SK-N-SH treated with all-trans-retinoic acid at 6 μM for 48 hours (cell line): Measurements from ENCODE around the gene CYLD.

ENCODE experiments used
- ATAC-seq: fragments of 200-7000 bp; cut with Tn5 transposase; 3 replicates; pipeline ENCODE4 v1.9.1; 2020; ENCODE audit warnings: mild to moderate bottlenecking, moderate library complexity
- ARNTL ChIP-seq: fragments of 450-650 bp; formaldehyde crosslinking; IDR thresholded peaks from 2 replicates; pipeline ENCODE4 v1.5.0; 2020; ENCODE audit warnings: low read depth, mild to moderate bottlenecking, moderate library complexity, borderline replicate concordance
- BACH2 ChIP-seq: fragments of 250-450 bp; sonication (Bioruptor Pico); IDR thresholded peaks from 2 replicates; pipeline ENCODE4 v1.9.0; 2021; ENCODE audit warnings: mild to moderate bottlenecking, borderline replicate concordance
- CSDC2 ChIP-seq: fragments of 250-450 bp; sonication (Bioruptor Pico); IDR thresholded peaks from 2 replicates; pipeline ENCODE4 v1.5.0; 2020; ENCODE audit warnings: mild to moderate bottlenecking, moderate library complexity
- CSRNP3 ChIP-seq: fragments of 250-450 bp; sonication (Bioruptor Pico); IDR thresholded peaks from 2 replicates; pipeline ENCODE4 v1.5.1; 2021; ENCODE audit warnings: mild to moderate bottlenecking, moderate library complexity
- ESRRG ChIP-seq: fragments of 250-450 bp; sonication (Bioruptor Pico); IDR thresholded peaks from 2 replicates; pipeline ENCODE4 v1.6.1; 2021; ENCODE audit warnings: mild to moderate bottlenecking
- GLIS3 ChIP-seq: fragments of 250-450 bp; sonication (Bioruptor Pico); IDR thresholded peaks from 2 replicates; pipeline ENCODE4 v1.5.0; 2020; ENCODE audit warnings: mild to moderate bottlenecking, moderate library complexity
- ISL1 ChIP-seq: fragments of 250-450 bp; sonication (Bioruptor Pico); IDR thresholded peaks from 2 replicates; pipeline ENCODE4 v2.1.2; 2022; ENCODE audit warnings: mild to moderate bottlenecking, moderate library complexity
- OSR1 ChIP-seq: fragments of 250-450 bp; sonication (Bioruptor Pico); IDR thresholded peaks from 2 replicates; pipeline ENCODE4 v1.8.0; 2022; ENCODE audit warnings: moderate library complexity, mild to moderate bottlenecking, inconsistent platforms
- PATZ1 ChIP-seq: fragments of 250-450 bp; sonication (Bioruptor Pico); IDR thresholded peaks from 2 replicates; pipeline ENCODE4 v1.8.0; 2020; ENCODE audit warnings: mild to moderate bottlenecking, moderate library complexity, borderline replicate concordance
- POU6F1 ChIP-seq: fragments of 250-450 bp; sonication (Bioruptor Pico); IDR thresholded peaks from 2 replicates; pipeline ENCODE4 v1.8.0; 2021; ENCODE audit warnings: low read depth, mild to moderate bottlenecking, moderate library complexity, borderline replicate concordance
- PPARA ChIP-seq: fragments of 250-450 bp; sonication (Bioruptor Pico); IDR thresholded peaks from 2 replicates; pipeline ENCODE4 v1.5.0; 2020; ENCODE audit warnings: mild to moderate bottlenecking, borderline replicate concordance
- RARB ChIP-seq: fragments of 250-450 bp; sonication (Bioruptor Pico); IDR thresholded peaks from 2 replicates; pipeline ENCODE4 v1.8.0; 2021; ENCODE audit warnings: mild to moderate bottlenecking, moderate library complexity
- SNAI2 ChIP-seq: fragments of 250-450 bp; sonication (Bioruptor Pico); IDR thresholded peaks from 2 replicates; pipeline ENCODE4 v1.5.0; 2020; ENCODE audit warnings: mild to moderate bottlenecking, moderate library complexity
- TCF4 ChIP-seq: fragments of 250-450 bp; sonication (Bioruptor Pico); IDR thresholded peaks from 2 replicates; pipeline ENCODE4 v1.8.0; 2021; ENCODE audit warnings: mild to moderate bottlenecking, moderate library complexity, borderline replicate concordance
- TOX ChIP-seq: fragments of 250-450 bp; sonication (Bioruptor Pico); IDR thresholded peaks from 2 replicates; pipeline ENCODE4 v1.8.0; 2021; ENCODE audit warnings: mild to moderate bottlenecking, moderate library complexity, borderline replicate concordance
- ZC3H10 ChIP-seq: fragments of 250-450 bp; sonication (Bioruptor Pico); IDR thresholded peaks from 2 replicates; pipeline ENCODE4 v1.5.1; 2021; ENCODE audit warnings: mild to moderate bottlenecking, moderate library complexity
- ZFP3 ChIP-seq: fragments of 250-450 bp; sonication (Bioruptor Pico); IDR thresholded peaks from 2 replicates; pipeline ENCODE4 v1.5.0; 2020; ENCODE audit warnings: mild to moderate bottlenecking, moderate library complexity
- ZFP30 ChIP-seq: fragments of 450-650 bp; formaldehyde crosslinking; IDR thresholded peaks from 2 replicates; pipeline ENCODE4 v1.5.0; 2022; ENCODE audit warnings: mild to moderate bottlenecking, moderate library complexity
- ZNF565 ChIP-seq: fragments of 450-650 bp; formaldehyde crosslinking; conservative IDR thresholded peaks from 2 replicates; pipeline ENCODE4 v1.5.0; 2020; ENCODE audit warnings: low read depth, mild to moderate bottlenecking, moderate library complexity
- ZNF70 ChIP-seq: fragments of 450-650 bp; formaldehyde crosslinking; IDR thresholded peaks from 2 replicates; pipeline ENCODE4 v1.5.0; 2020; ENCODE audit warnings: mild to moderate bottlenecking, moderate library complexity
- ZNF8 ChIP-seq: fragments of 450-650 bp; formaldehyde crosslinking; IDR thresholded peaks from 2 replicates; pipeline ENCODE4 v1.5.0; 2020; ENCODE audit warnings: mild to moderate bottlenecking, moderate library complexity
- TF ChIP-seq, protein P1 (sequence below): fragments of 250-450 bp; sonication (Bioruptor Pico); IDR thresholded peaks from 2 replicates; pipeline ENCODE4 v1.5.1; 2020; ENCODE audit warnings: low read depth, mild to moderate bottlenecking, moderate library complexity

CYLD gene

DNA sequence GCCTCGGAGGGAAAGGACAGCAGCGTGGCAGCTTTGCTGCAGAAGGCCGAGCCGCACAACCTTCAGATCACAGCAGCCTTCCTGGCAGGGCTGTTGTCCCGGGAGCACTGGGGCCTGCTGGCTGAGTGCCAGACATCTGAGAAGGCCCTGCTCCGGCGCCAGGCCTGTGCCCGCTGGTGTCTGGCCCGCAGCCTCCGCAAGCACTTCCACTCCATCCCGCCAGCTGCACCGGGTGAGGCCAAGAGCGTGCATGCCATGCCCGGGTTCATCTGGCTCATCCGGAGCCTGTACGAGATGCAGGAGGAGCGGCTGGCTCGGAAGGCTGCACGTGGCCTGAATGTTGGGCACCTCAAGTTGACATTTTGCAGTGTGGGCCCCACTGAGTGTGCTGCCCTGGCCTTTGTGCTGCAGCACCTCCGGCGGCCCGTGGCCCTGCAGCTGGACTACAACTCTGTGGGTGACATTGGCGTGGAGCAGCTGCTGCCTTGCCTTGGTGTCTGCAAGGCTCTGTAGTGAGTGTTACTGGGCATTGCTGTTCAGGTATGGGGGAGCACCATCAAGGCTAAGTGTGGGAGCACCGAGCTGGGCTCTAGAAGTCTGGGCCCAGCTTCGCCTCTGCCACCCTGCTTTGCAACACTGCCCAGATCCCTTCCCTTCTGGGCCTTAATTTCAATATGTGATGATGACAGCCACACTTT, 29.9 kb upstream of the CYLD start:
- ATAC-seq: peak; percentile 71
- TF ChIP-seq PATZ1 (CRISPR knock-in tag) (no peak), ZNF70 (CRISPR knock-in tag) (no peak), TCF4 (peak; percentile 55; the same call in 1 of the 2 replicates)

DNA sequence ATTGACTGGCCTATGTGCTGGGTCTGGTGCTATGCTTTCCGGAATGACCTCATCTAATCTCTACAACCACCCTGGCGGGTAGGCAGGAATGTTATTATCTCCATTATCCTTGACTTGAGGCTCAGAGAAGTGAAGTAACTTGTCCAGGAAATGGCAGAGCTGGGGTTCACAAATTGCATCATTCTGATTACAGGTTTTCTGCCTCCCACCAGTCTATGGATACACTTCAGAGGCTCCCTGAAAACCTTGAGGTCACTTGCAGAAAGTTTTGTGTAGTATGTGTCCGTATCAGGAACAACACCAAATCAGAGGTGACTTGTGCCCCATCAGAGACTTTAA, 29.4 kb upstream of the CYLD start:
- ATAC-seq: no peak
- TF ChIP-seq CSDC2 (CRISPR knock-in tag) (no peak), ZC3H10 (CRISPR knock-in tag) (no peak)
- TF ChIP-seq, all 23 proteins: peak for 0

- TF ChIP-seq ZC3H10 (CRISPR knock-in tag) (no peak), ESRRG (no peak), PATZ1 (CRISPR knock-in tag) (no peak), GLIS3 (CRISPR knock-in tag) (no peak), PPARA (CRISPR knock-in tag) (no peak), CSRNP3 (CRISPR knock-in tag) (no peak), TCF4 (no peak), ZNF8 (CRISPR knock-in tag) (no peak), OSR1 (CRISPR knock-in tag) (no peak), CSDC2 (CRISPR knock-in tag) (no peak), ISL1 (CRISPR knock-in tag) (no peak), BACH2 (CRISPR knock-in tag) (no peak), TOX (CRISPR knock-in tag) (no peak), ZFP3 (CRISPR knock-in tag) (no peak), SNAI2 (no peak)
- TF ChIP-seq, protein P1, sequence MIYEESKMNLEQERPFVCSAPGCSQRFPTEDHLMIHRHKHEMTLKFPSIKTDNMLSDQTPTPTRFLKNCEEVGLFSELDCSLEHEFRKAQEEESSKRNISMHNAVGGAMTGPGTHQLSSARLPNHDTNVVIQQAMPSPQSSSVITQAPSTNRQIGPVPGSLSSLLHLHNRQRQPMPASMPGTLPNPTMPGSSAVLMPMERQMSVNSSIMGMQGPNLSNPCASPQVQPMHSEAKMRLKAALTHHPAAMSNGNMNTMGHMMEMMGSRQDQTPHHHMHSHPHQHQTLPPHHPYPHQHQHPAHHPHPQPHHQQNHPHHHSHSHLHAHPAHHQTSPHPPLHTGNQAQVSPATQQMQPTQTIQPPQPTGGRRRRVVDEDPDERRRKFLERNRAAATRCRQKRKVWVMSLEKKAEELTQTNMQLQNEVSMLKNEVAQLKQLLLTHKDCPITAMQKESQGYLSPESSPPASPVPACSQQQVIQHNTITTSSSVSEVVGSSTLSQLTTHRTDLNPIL: no peak
- ATAC-seq: no peak
Observed at GRCh38 chr16:50712956-50713355, 28.9 kb upstream of the CYLD start.

- TF ChIP-seq ZNF8 (CRISPR knock-in tag) (no peak), ISL1 (CRISPR knock-in tag) (no peak), SNAI2 (no peak), ZFP30 (no peak), CSDC2 (CRISPR knock-in tag) (no peak), RARB (CRISPR knock-in tag) (no peak), ZC3H10 (CRISPR knock-in tag) (no peak), ARNTL (CRISPR knock-in tag) (no peak), OSR1 (CRISPR knock-in tag) (no peak), TCF4 (no peak), PPARA (CRISPR knock-in tag) (no peak), PATZ1 (CRISPR knock-in tag) (no peak), BACH2 (CRISPR knock-in tag) (no peak), POU6F1 (CRISPR knock-in tag) (no peak), ESRRG (no peak), ZNF565 (CRISPR knock-in tag) (no peak), CSRNP3 (CRISPR knock-in tag) (no peak)
- TF ChIP-seq, protein P1: no peak
- no peak for ATAC-seq
Observed at GRCh38 chr16:50717091-50717490, 24.8 kb upstream of the CYLD start.
